GM23338 (cell line): Measurements from ENCODE around the gene TTC33. TPM values are rescaled to one million over a fixed set of nuclear protein-coding genes. Genes with fewer than 3 reads are reported as not detected.

ENCODE experiments used
- ATAC-seq: fragments of 200-7000 bp; cut with Tn5 transposase; 3 replicates; pipeline ENCODE4 v1.9.1; 2020
- DNase-seq: peaks from one replicate; pipeline ENCODE4 v3.0.0-alpha.2; 2015; ENCODE audit warnings: low spot score
- H2AFZ ChIP-seq: fragments of 200-600 bp; sonication (generic); 2 replicates; pipeline ENCODE4 v1.8.0; 2016; ENCODE audit warnings: antibody characterized with exemption, mild to moderate bottlenecking, moderate library complexity
- H3F3A ChIP-seq: fragments of 200-600 bp; sonication (generic); replicated peaks from 2 replicates; pipeline ENCODE4 v1.8.0; 2017; ENCODE audit warnings: antibody characterized with exemption, mixed run types, low read depth
- H3K27ac ChIP-seq: fragments of 200-600 bp; sonication (generic); 2 replicates; pipeline ENCODE4 v1.6.1; 2016; ENCODE audit warnings: low read depth
- H3K27me3 ChIP-seq: fragments of 200-600 bp; sonication (generic); 2 replicates; pipeline ENCODE4 v1.8.0; 2016; ENCODE audit warnings: mild to moderate bottlenecking, mixed run types, moderate library complexity; ENCODE audit not compliant: insufficient read depth
- H3K36me3 ChIP-seq: fragments of 200-600 bp; sonication (generic); 2 replicates; pipeline ENCODE4 v1.8.0; 2016; ENCODE audit warnings: mild to moderate bottlenecking; ENCODE audit not compliant: insufficient read depth
- H3K4me1 ChIP-seq: fragments of 200-600 bp; sonication (generic); 2 replicates; pipeline ENCODE4 v1.8.0; 2016; ENCODE audit warnings: mild to moderate bottlenecking, moderate library complexity; ENCODE audit not compliant: insufficient read depth
- H3K4me2 ChIP-seq: fragments of 200-600 bp; sonication (generic); 2 replicates; pipeline ENCODE4 v1.7.1; 2017; ENCODE audit warnings: mixed run types
- H3K4me3 ChIP-seq: fragments of 200-600 bp; sonication (generic); 2 replicates; pipeline ENCODE4 v1.6.1; 2016; ENCODE audit warnings: mixed run types
- H3K79me2 ChIP-seq: fragments of 200-600 bp; sonication (generic); replicated peaks from 2 replicates; pipeline ENCODE4 v1.8.0; 2017; ENCODE audit warnings: mild to moderate bottlenecking; ENCODE audit not compliant: insufficient read depth
- H3K9me2 ChIP-seq: fragments of 200-600 bp; sonication (generic); 2 replicates; pipeline ENCODE4 v1.8.0; 2017; ENCODE audit not compliant: insufficient read depth
- H4K20me1 ChIP-seq: fragments of 200-600 bp; sonication (generic); replicated peaks from 2 replicates; pipeline ENCODE4 v1.8.0; 2017; ENCODE audit warnings: mild to moderate bottlenecking; ENCODE audit not compliant: insufficient read depth
- H3K27ac Mint-ChIP-seq: 2 replicates; pipeline ENCODE4 v1.8.0; 2020; ENCODE audit warnings: inconsistent platforms, mild to moderate bottlenecking, moderate library complexity, mixed read lengths
- H3K27me3 Mint-ChIP-seq: 3 replicates; pipeline ENCODE4 v1.8.0; 2022; ENCODE audit warnings: low read depth, mild to moderate bottlenecking, moderate library complexity, mixed read lengths, inconsistent platforms; ENCODE audit not compliant: insufficient read depth, poor library complexity
- H3K36me3 Mint-ChIP-seq: 3 replicates; pipeline ENCODE4 v1.8.0; 2021; ENCODE audit warnings: low read depth, mild to moderate bottlenecking, inconsistent platforms, moderate library complexity, mixed read lengths
- H3K4me1 Mint-ChIP-seq: 3 replicates; pipeline ENCODE4 v1.8.0; 2020; ENCODE audit warnings: mild to moderate bottlenecking, inconsistent platforms, mixed read lengths
- H3K4me3 Mint-ChIP-seq: 3 replicates; pipeline ENCODE4 v1.8.0; 2021; ENCODE audit warnings: moderate library complexity, mild to moderate bottlenecking, inconsistent platforms, mixed read lengths
- H3K9me3 Mint-ChIP-seq: 3 replicates; pipeline ENCODE4 v1.8.0; 2020; ENCODE audit warnings: moderate library complexity, mild to moderate bottlenecking, inconsistent platforms, mixed read lengths
- EZH2 ChIP-seq: fragments of 200-600 bp; sonication (generic); IDR thresholded peaks from one replicate; pipeline ENCODE4 v1.8.0; 2017; ENCODE audit warnings: antibody characterized with exemption, mild to moderate bottlenecking, low read depth; ENCODE audit not compliant: unreplicated experiment
- EZH2phosphoT487 ChIP-seq: fragments of 200-600 bp; sonication (generic); IDR thresholded peaks from one replicate; pipeline ENCODE4 v1.8.1; 2018; ENCODE audit warnings: antibody characterized with exemption; ENCODE audit not compliant: unreplicated experiment
- JUNB ChIP-seq: IDR thresholded peaks from one replicate; pipeline ENCODE4 v1.6.1; 2016; ENCODE audit warnings: antibody characterized with exemption; ENCODE audit not compliant: unreplicated experiment
- POLR2AphosphoS5 ChIP-seq: IDR thresholded peaks from 2 replicates; pipeline ENCODE4 v1.6.1; 2016; ENCODE audit warnings: antibody characterized with exemption, low read depth
- polyA plus RNA-seq: library from polyadenylated mRNA; unstranded; fragments of >200 nt; fragmentation: Nextera tagmentation; extraction: Ambion mirVana; gene quantifications from 2 replicates; pipeline ENCODE4 v1.2.1, GENCODE V29; 2016
- total RNA-seq: library from RNA; depleted of rRNA; stranded (reverse); fragments of >200 nt; shearing (Covaris generic); gene quantifications from 2 replicates; pipeline ENCODE4 v1.2.3, GENCODE V29; 2014
- TF ChIP-seq, protein P1 (sequence below), 2 experiments: fragments of 200-600 bp in 1 of 2; sonication (generic) in 1 of 2; conservative IDR thresholded peaks; 2 replicates each; pipeline versions ENCODE4 v1.5.1 to v1.6.1; 2016 to 2017; ENCODE audit warnings: antibody characterized with exemption in 2 of 2, low read depth in 2 of 2, mild to moderate bottlenecking in 2 of 2, moderate library complexity in 1 of 2
- TF ChIP-seq, protein P2 (sequence below): fragments of 250-450 bp; sonication (Bioruptor Pico); IDR thresholded peaks from 2 replicates; pipeline ENCODE4 v1.5.0; 2020; ENCODE audit warnings: mild to moderate bottlenecking, moderate library complexity

The TTC33 gene
- total and polyA plus RNA-seq, 2 experiments from 2014 or later = 4.1 to 11.5 TPM

DNA sequence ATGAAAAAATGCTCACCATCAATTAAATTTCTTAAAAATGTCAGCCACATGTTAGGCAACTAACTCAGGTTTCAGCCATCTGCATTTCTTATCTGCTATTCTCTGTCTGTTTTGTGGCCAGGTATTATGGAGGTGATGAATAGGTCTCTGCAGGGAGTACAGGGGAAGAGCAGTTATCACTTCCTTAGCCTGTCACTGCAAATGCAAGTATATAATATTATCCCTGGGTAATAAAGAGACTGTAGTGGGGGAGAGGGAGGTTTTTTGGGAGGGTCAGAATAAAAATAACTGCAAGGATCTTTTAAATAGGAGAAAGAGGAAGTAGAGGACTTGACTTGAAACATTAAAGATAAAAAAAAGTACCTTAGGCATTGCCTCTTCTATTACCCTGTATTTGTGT, 125.6 kb downstream of the TTC33 start (continued):
- TF ChIP-seq, protein P1, sequence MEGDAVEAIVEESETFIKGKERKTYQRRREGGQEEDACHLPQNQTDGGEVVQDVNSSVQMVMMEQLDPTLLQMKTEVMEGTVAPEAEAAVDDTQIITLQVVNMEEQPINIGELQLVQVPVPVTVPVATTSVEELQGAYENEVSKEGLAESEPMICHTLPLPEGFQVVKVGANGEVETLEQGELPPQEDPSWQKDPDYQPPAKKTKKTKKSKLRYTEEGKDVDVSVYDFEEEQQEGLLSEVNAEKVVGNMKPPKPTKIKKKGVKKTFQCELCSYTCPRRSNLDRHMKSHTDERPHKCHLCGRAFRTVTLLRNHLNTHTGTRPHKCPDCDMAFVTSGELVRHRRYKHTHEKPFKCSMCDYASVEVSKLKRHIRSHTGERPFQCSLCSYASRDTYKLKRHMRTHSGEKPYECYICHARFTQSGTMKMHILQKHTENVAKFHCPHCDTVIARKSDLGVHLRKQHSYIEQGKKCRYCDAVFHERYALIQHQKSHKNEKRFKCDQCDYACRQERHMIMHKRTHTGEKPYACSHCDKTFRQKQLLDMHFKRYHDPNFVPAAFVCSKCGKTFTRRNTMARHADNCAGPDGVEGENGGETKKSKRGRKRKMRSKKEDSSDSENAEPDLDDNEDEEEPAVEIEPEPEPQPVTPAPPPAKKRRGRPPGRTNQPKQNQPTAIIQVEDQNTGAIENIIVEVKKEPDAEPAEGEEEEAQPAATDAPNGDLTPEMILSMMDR (conservative IDR thresholded peaks at IDR 0.05; ENCODE audit: low read depth in 2 of 2) = no peak
- TF ChIP-seq JUNB = no peak
- TF ChIP-seq, protein P2, sequence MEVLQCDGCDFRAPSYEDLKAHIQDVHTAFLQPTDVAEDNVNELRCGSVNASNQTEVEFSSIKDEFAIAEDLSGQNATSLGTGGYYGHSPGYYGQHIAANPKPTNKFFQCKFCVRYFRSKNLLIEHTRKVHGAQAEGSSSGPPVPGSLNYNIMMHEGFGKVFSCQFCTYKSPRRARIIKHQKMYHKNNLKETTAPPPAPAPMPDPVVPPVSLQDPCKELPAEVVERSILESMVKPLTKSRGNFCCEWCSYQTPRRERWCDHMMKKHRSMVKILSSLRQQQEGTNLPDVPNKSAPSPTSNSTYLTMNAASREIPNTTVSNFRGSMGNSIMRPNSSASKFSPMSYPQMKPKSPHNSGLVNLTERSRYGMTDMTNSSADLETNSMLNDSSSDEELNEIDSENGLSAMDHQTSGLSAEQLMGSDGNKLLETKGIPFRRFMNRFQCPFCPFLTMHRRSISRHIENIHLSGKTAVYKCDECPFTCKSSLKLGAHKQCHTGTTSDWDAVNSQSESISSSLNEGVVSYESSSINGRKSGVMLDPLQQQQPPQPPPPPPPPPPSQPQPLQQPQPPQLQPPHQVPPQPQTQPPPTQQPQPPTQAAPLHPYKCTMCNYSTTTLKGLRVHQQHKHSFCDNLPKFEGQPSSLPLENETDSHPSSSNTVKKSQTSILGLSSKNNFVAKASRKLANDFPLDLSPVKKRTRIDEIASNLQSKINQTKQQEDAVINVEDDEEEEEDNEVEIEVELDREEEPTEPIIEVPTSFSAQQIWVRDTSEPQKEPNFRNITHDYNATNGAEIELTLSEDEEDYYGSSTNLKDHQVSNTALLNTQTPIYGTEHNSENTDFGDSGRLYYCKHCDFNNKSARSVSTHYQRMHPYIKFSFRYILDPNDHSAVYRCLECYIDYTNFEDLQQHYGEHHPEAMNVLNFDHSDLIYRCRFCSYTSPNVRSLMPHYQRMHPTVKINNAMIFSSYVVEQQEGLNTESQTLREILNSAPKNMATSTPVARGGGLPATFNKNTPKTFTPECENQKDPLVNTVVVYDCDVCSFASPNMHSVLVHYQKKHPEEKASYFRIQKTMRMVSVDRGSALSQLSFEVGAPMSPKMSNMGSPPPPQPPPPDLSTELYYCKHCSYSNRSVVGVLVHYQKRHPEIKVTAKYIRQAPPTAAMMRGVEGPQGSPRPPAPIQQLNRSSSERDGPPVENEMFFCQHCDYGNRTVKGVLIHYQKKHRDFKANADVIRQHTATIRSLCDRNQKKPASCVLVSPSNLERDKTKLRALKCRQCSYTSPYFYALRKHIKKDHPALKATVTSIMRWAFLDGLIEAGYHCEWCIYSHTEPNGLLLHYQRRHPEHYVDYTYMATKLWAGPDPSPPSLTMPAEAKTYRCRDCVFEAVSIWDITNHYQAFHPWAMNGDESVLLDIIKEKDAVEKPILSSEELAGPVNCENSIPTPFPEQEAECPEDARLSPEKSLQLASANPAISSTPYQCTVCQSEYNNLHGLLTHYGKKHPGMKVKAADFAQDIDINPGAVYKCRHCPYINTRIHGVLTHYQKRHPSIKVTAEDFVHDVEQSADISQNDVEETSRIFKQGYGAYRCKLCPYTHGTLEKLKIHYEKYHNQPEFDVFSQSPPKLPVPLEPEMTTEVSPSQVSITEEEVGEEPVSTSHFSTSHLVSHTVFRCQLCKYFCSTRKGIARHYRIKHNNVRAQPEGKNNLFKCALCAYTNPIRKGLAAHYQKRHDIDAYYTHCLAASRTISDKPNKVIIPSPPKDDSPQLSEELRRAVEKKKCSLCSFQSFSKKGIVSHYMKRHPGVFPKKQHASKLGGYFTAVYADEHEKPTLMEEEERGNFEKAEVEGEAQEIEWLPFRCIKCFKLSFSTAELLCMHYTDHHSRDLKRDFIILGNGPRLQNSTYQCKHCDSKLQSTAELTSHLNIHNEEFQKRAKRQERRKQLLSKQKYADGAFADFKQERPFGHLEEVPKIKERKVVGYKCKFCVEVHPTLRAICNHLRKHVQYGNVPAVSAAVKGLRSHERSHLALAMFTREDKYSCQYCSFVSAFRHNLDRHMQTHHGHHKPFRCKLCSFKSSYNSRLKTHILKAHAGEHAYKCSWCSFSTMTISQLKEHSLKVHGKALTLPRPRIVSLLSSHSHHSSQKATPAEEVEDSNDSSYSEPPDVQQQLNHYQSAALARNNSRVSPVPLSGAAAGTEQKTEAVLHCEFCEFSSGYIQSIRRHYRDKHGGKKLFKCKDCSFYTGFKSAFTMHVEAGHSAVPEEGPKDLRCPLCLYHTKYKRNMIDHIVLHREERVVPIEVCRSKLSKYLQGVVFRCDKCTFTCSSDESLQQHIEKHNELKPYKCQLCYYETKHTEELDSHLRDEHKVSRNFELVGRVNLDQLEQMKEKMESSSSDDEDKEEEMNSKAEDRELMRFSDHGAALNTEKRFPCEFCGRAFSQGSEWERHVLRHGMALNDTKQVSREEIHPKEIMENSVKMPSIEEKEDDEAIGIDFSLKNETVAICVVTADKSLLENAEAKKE (CRISPR knock-in tag) = no peak
- no peak for TF ChIP-seq EZH2phosphoT487
- no peak for TF ChIP-seq EZH2

DNA sequence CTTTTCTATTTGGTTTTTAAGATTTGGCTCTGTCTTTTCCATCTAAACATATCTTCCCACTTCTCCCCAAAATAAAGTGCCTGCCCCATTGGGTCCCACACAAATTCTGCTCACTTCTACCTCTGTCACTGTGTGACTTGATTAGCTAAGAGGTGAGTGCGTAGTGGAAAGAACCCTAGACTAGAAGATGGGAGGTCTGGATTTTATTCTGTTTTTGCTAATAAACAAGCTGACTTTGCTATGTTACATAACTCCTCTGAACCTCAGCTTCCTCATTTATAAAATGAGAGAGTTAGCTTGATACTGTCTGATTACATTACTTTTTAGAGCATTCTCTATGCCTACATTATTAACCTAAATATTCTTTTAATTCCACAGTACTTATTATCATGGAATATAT, 127.4 kb downstream of the TTC33 start:
- H3K27ac Mint-ChIP-seq = no peak overlapping the region
- H3K27me3 Mint-ChIP-seq = peaks cover 3% of the 10 kb centered on the region
- H3F3A ChIP-seq = no peaks in the 10 kb centered on the region
- H3K27me3 ChIP-seq = no peaks in the 10 kb centered on the region
- H3K4me1 Mint-ChIP-seq = no peaks in the 10 kb centered on the region
- H3K4me3 ChIP-seq = no peak overlapping the region
- no peaks in the 10 kb centered on the region for H3K79me2 ChIP-seq
- no peaks in the 10 kb centered on the region for H3K36me3 ChIP-seq
- no peak overlapping the region for H3K4me3 Mint-ChIP-seq
- H3K4me2 ChIP-seq = no peak overlapping the region
- H2AFZ ChIP-seq = no peak overlapping the region
- no peak for DNase-seq
- TF ChIP-seq EZH2phosphoT487 = no peak
- no peak for TF ChIP-seq POLR2AphosphoS5
- TF ChIP-seq, protein P2 (CRISPR knock-in tag) = no peak
- no peaks in the 10 kb centered on the region for H3K9me3 Mint-ChIP-seq
- H3K4me1 ChIP-seq = no peaks in the 10 kb centered on the region
- H3K27ac ChIP-seq = no peak overlapping the region
- no peak for ATAC-seq
- H3K36me3 Mint-ChIP-seq = no peaks in the 10 kb centered on the region
- 0 out of 2 replicates have a peak, but pooled peaks cover 3% of the 10 kb centered on the region for H3K9me2 ChIP-seq
- H4K20me1 ChIP-seq = no peaks in the 10 kb centered on the region
